IPS-NIHi7 (cell line): ENCODE measurements around the gene WDR45B.
"Not testable (repeated sequence)": the region's sequence is repeated elsewhere in the genome, so short reads cannot be mapped to it uniquely, and the experiment has no call there.

Experiments
- DNase-seq: peaks from one replicate; pipeline ENCODE4 v3.0.0; 2012; ENCODE audit warnings: mixed read lengths; ENCODE audit errors: extremely low spot score

WDR45B gene

DNA sequence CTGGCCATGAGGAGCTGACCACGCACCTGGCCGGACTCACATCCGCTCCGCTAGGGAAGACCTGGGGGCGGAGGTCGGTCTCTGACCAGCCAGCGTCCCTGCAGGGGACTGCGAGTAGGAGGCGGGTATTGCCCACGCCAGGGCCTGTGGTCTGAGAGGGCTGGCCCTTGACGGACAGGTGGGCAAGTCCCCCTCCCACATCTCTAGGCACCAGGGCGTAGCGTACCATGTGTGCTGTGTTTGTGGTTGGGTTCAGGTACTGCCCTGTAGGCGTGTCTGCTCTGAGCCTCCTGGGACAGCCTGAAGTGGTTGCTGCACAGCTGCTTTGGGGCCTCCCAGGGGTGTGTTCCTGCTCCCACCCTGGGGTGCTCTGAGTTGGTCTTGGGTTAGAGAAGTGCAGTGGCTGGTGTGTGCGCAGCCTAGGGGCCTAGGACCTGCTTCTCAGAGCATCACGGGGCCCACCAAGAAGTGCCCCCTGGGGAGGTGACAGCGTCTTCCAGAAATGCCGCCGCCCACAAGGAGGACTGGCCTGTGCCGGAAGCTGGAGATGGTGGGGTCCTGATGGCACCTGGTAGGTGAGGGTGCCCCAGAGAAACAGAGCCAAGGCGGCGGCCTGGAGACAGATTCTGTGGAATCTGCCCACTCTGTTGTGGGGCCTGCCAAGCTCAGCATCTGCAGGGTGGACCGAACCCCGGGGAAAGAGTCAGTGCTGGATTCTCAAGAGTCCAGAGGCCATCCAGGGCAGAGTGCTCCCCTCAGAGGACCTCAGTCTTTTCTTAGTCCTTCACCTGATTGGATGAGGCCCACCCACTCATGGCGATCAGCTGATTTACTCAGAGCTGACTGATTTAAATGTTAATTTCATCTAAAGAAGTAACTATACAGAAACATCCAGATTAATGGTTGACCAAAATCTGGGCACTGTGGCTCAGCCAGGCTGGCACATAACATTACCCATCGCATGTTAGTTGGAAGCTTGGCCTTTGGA, 48.3 kb downstream of the WDR45B start:
- DNase-seq: no peak

- no peak for DNase-seq
These were observed 49.8 kb downstream of the WDR45B start for GRCh38 chr17:82598256-82599119.

DNA sequence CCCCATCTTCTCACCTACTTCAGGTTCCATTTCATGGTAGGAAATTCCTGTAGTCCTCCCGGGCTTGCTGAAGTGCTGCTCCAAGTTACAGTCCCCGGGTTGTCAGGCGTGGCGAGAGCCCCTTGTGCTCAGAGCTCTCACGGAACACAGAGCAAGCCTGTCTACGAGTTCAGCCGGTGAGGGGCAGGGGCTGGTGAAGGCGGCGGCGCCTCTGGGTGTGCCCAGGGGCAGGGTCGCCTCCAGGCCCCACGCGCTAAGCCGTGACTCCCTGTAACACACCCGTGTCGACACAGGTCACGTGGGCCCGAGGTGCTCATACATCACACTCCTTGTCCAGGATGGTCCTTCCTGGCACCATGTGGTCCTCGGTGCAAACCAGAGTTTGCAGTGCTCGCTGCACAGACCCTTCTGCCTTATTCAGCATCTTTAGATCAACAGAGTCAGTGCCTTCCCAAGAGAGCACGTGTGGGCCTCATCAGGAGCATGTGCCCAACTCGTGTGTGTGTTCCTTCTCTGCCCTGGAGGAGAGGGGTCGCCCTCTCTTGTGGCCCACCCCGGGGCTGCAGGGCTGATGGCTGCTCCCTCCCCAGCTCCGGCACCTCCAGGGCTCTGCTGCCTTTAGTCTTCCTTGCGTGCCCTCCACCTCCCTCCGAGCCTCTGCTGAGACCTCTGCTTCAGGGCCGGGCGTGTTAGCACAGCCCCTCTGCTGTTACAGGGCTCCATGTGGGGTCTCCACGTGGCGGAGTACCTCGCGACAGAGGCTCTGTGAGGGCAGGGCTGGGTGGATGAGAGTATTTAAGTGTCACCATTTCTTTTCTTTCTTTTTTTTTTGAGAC, 51.2 kb downstream of the WDR45B start:
- no peak for DNase-seq

DNA sequence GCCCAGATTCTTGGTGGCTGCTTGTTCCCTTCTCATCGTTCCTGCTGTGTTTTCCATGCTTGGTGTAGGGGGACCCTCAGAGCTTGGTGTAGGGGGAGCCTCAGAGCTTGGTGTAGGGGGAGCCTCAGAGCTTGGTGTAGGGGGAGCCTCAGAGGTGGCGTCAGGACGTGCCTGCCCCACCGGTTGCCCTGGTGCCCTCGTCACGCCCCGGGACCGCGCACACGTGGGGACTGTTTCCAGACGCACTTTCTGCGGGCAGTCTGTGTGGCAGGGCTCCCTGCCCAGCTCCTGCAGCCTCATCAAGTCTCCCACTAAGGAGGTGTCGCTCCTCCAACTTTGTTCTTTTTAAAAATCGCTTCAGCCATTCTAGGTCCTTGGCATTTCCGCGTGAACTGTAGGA, 51.9 kb downstream of the WDR45B start:
- no peak for DNase-seq

GRCh38 chr17:82595893-82596292, 52.4 kb downstream of the WDR45B start:
- no peak for DNase-seq

DNA sequence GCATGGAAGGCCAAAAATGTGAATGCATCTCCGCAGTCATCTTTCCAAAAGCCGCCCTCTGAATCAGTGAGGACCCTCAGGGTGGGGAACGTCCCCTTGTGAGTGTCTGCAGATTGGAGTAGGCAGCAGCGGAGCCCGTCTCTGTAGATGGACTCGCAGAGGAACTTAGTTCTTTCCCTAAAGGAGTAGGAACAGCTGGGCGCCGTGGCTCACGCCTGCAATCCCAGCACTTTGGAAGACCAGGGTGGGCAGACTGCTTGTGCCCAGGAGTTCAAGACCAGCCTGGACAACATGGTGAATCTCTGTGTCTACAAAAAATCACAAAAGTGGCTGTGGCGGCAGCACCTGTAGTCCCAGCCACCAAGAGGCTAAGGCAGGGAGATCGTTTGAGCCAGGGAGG, 53.7 kb downstream of the WDR45B start:
- DNase-seq: no peak

- DNase-seq: no peak
These were observed 54.6 kb downstream of the WDR45B start for GRCh38 chr17:82593590-82594087.

DNA sequence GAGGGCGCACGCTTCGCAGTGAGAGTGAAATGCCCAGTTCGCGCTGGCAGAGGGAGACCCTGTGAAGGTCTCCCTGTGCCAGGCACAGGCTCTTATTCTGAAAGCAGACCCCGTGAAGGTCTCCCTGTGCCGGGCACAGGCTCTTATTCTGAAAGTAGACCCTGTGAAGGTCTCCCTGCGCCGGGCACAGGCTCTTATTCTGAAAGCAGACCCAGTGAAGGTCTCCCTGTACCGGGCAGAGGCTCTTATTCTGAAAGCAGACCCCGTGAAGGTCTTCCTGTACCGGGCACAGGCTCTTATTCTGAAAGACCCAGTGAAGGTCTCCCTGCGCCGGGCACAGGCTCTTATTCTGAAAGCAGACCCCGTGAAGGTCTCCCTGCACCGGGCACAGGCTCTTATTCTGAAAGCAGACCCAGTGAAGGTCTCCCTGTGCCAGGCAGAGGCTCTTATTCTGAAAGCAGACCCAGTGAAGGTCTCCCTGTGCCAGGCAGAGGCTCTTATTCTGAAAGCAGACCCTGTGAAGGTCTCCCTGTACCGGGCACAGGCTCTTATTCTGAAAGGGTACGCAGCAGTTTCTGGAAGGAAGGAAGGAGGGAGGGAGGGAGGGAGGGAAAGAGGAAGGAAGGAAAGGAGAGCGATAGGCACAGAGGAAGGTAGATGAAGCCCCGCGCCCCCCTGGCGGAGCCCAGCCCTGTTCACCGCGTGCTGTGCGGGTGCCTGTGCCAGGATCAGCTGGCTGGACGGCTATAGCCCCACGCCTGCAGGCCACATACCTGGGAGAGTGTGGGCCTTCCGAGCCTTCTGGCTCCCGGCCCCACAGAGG, 55.3 kb downstream of the WDR45B start:
- no peak for DNase-seq

DNA sequence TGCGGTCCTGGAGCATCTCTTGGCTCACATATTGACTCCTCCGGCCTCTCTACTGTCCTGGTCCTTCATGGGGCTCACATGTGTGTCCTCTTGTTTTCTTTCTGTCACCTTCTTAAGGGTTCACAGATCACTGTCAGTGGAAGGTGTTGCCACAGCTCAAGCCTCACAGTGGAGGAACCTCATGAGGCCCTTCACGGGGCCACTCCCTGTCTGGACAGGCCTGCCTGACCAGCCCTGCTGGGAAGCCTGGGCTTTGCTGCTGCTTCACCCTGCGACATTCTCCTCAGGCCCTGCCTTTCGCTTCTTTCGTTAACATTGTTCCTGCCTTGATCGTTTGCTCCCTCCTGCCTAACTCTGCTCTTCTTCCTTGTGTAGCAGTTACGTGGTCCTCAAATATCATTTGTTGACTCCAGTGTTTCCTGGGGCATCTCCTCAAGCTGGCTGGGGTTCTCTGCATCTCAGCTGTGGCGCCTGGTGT, 55.9 kb downstream of the WDR45B start:
- no peak for DNase-seq

- no peak for DNase-seq
These were observed 57.2 kb downstream of the WDR45B start for GRCh38 chr17:82590881-82591539.

DNA sequence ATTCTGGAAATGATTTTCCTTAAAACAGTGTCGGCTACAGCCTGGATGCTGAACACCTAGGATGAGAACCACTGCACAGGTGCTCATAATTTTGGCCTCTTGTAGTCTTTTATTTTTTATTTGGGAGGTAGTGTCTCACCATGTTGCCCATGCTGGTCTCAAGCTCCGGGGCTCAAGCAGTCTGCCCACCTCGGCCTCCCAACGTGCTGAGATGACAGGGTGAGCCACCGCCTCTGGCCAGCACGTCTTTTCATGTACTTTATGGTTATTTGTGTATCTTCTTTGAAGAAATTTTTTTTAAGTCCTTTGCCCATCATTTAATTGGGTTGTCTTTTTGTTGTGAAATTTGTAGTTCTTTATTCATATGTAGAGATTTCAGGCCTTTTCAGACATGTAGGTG, 58.0 kb downstream of the WDR45B start:
- DNase-seq: no peak

DNA sequence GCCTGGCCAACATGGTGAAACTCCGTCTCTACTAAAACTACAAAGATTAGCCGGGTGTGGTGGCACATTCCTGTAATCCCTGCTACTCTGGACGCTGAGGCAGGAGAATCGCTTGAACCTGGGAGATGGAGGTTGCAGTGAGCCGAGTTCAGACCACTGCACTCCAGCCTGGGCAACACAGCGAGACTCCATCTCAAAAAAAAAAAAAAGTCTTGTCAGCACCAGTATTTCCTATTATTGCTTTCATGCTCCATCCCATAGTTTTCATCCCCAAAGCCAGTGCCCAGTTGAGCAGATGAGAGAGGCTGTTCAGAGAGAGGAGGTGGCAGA, 58.4 kb downstream of the WDR45B start:
- no peak for DNase-seq

DNA sequence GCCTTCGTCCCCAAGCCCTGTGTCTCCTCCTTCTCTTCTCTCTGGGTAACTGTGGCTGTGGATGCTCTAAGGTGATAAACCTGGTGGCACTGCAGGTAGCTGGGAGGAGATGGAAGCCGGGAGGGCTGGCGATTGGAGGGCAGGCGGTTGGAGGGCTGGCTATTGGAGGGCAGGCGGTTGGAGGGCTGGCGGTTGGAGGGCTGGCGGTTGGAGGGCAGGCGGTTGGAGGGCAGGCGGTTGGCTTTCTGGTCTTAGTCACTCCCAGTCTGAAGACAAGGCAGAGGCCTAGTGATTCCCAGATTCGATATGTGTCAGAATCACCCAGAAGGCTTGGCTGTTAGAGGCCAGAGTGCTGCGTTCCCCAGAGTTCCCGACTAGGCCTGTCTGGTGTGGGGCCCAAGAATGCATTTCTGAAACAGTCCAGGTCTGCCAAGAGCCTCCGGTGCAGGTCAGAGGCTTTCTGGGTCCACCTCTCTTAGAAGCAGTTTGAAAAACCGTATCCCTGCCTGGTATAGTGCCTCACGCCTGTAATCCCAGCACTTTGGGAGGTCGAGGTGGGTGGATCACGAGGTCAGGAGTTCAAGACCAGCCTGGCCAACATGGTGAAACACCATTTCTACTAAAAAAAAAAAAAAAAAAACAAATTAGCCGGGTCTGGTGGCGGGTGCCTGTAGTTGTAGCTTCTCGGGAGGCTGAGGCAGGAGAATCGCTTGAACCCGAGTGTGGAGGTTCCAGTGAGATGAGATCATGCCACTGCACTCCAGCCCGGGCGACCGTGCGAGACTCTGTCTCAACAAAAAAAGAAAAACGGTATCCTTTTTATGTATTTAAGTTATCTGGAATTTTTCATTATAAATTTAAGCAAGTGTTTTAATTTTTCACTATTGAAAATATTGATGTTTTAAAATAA, 59.7 kb downstream of the WDR45B start:
- no peak for DNase-seq

DNA sequence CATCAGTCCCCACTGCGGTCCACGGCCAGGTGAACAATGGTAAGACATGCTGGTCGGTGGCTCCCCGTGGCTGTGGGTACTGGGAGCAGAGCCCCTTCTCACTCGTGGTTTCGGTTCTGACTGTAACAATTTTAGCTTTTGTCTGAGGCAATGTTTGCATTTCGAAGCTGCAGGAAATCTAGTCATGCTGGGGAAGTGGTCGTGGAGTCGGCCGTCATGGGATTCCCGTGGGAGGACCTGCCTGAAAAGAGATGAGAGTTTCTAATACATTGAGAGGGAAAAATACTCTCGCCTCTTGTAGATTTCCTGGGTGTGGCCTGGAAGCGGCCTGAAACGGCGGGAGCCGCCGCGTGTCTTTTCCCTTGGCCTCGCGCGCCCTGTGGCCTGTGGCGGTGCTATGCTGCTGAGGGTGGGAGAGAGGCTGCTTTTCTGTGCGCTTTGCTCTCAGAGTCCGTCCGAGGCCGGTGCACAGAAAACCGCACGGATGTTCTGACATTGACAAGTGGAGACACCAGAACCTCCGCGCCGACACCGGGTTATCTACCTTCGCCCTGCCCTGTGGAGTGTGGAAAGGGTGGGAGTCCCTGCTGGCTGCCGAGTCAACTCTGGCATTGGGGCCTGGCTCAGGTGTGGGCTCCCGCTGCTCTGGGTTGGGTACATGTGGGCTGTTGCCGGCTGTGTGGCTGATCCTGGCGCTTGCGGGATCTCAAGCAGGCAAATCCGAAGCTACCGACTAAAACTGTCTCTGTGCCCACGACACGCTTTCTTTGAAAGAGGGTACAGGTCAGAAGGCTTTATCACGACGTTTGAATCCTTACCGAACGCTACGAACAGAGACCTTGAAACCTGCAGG, 60.8 kb downstream of the WDR45B start:
- no peak for DNase-seq

DNA sequence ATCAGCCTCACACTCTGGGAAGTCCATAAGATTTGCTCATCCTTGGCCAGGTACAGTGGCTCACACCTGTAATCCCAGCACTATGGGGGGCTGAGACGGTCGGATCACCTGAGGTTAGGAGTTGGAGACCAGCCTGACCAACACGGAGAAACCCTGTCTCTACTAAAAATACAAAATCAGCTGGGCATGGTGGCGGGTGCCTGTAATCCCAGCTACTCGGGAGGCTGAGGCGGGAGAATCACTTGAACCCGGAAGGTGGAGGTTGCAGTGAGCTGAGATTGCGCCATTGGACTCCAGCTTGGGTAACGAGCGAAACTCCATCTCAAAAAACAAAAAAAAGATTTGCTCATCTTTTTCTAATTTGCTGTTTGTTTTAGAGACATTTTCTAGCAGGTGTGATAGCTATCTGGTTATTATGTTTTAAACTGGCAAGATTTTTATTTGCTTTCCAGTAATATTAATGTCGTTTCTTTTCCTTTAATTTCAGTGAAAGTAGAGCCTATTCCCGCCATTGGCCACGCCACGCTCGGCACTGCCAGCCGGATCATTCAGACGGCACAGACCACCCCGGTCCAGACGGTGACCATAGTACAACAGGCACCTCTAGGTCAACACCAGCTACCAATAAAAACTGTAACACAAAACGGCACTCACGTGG, 61.5 kb downstream of the WDR45B start:
- no peak for DNase-seq

- DNase-seq: not testable (repeated sequence)
These were observed 62.2 kb downstream of the WDR45B start for GRCh38 chr17:82585935-82586575.

DNA sequence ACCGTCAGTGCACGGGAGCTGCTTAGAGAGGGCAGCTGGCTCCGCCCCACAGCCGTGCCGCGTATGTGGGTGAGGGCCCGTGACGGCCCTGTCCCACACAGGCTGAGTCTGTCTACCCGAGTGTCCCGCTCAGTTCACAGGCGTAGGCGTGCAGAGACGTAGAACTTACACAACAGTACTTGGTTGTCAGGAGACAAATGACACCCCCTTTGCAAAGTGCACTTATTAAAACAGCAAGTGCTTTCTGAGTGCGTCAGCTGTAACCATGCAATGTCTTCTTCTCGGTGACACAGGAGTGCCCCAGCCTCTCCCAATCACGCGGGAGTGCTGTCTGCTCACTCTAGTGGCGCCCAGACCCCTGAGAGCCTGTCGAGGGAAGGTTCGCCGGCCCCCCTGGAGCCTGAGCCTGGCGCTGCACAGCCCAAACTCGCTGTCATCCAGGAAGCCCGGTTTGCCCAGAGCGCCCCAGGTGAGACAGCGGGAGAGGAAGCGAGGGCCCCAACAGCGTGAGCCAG, 64.5 kb downstream of the WDR45B start:
- DNase-seq: no peak
